Measurements from ENCODE around the gene UBE4A.

Gene UBE4A

GRCh38 chr11:118359295-118359958 lies at the start of gene UBE4A:
Gene UBE4A (plus strand): TSS chr11:118359600. CDS start chr11:118365081, 5,481 bp downstream.
- Histone ChIP-seq H3K36me3 (peaks cover 2 to 19% (median 13%) of the 10 kb centered on the region in 11 experiments; a peak in 19 of 22 replicates), H3K27me3 (no peaks in the 10 kb centered on the region), H3K4me1 (peaks cover 12 to 28% (median 16%) of the 10 kb centered on the region in 10 experiments), H3K9ac (peak within 1 kb of the TSS; percentile 75 to 91 (median 84)), H3K4me2 (peak within 1 kb of the TSS; percentile 78 to 98 (median 91)), H3K27ac (peak within 1 kb of the TSS; percentile 39 to 83 (median 75)), H3K4me3 (peak within 1 kb of the TSS; percentile 76 to 94 (median 88)), H3K9me3 (replicated peaks in 1 of 11) (no peaks in the 10 kb centered on the region), H4K20me1 (peaks cover 0 to 37% (median 18%) of the 10 kb centered on the region in 11 experiments; a peak in 11 of 22 replicates)
- peak in 3 of 11 experiments; percentile 29 to 68 (median 53); a peak in 3 of 22 replicates for TF ChIP-seq Cebpa-rat (IDR thresholded peaks at IDR 0.05)

- no peak for TF ChIP-seq Cebpa-rat (IDR thresholded peaks at IDR 0.05)
- Histone ChIP-seq H3K4me3 (no peak overlapping the region), H3K4me2 (no peak overlapping the region), H3K27me3 (no peaks in the 10 kb centered on the region), H3K9ac (no peak overlapping the region), H3K4me1 (peaks cover 31 to 55% (median 41%) of the 10 kb centered on the region in 10 experiments), H3K27ac (no peak overlapping the region), H3K36me3 (no peaks in the 10 kb centered on the region), H3K9me3 (replicated peaks in 1 of 11) (0 out of 22 replicates have a peak, but pooled peaks cover 0 to 3% (median 0%) of the 10 kb centered on the region in 11 experiments), H4K20me1 (no peaks in the 10 kb centered on the region)
Measured at GRCh38 chr11:118310271-118310670, 49.1 kb upstream of the UBE4A start.

GRCh38 chr11:118310781-118311485 lies 48.5 kb upstream of the UBE4A start:
- Histone ChIP-seq H3K27me3 (no peaks in the 10 kb centered on the region), H3K9me3 (replicated peaks in 1 of 11) (0 out of 22 replicates have a peak, but pooled peaks cover 0 to 3% (median 0%) of the 10 kb centered on the region in 11 experiments), H3K4me1 (peaks cover 37 to 58% (median 45%) of the 10 kb centered on the region in 10 experiments), H3K27ac (no peak overlapping the region), H3K36me3 (no peaks in the 10 kb centered on the region), H3K4me3 (no peak overlapping the region), H3K4me2 (no peak overlapping the region), H3K9ac (no peak overlapping the region), H4K20me1 (no peaks in the 10 kb centered on the region)
- TF ChIP-seq Cebpa-rat (IDR thresholded peaks at IDR 0.05) = no peak

GRCh38 chr11:118311518-118311917 lies 47.9 kb upstream of the UBE4A start:
- no peaks in the 10 kb centered on the region for H4K20me1 ChIP-seq
- H3K27ac ChIP-seq = no peak overlapping the region
- no peak overlapping the region for H3K9ac ChIP-seq
- no peak for TF ChIP-seq Cebpa-rat (IDR thresholded peaks at IDR 0.05)
- H3K4me2 ChIP-seq = peak overlapping the region in 1 of 11 experiments; percentile 95; a peak in 1 of 22 replicates
- peaks cover 43 to 58% (median 49%) of the 10 kb centered on the region in 10 experiments for H3K4me1 ChIP-seq
- no peak overlapping the region for H3K4me3 ChIP-seq
- no peaks in the 10 kb centered on the region for H3K27me3 ChIP-seq
- H3K9me3 ChIP-seq (replicated peaks in 1 of 11) = 0 out of 22 replicates have a peak, but pooled peaks cover 0 to 3% (median 0%) of the 10 kb centered on the region in 11 experiments
- no peaks in the 10 kb centered on the region for H3K36me3 ChIP-seq

GRCh38 chr11:118312328-118312727 lies 47.1 kb upstream of the UBE4A start:
- Histone ChIP-seq H3K9me3 (replicated peaks in 1 of 11) (0 out of 22 replicates have a peak, but pooled peaks cover 0 to 3% (median 0%) of the 10 kb centered on the region in 11 experiments), H3K27me3 (no peaks in the 10 kb centered on the region), H3K4me3 (no peak overlapping the region), H3K27ac (no peak overlapping the region), H3K4me1 (peaks cover 47 to 58% (median 54%) of the 10 kb centered on the region in 10 experiments), H3K4me2 (peak overlapping the region in 9 of 11 experiments; percentile 68 to 95 (median 86); a peak in 12 of 22 replicates), H4K20me1 (no peaks in the 10 kb centered on the region), H3K36me3 (no peaks in the 10 kb centered on the region), H3K9ac (no peak overlapping the region)
- no peak for TF ChIP-seq Cebpa-rat (IDR thresholded peaks at IDR 0.05)

- 0 out of 22 replicates have a peak, but pooled peaks cover 0 to 3% (median 0%) of the 10 kb centered on the region in 11 experiments for H3K9me3 ChIP-seq (replicated peaks in 1 of 11)
- peak overlapping the region in 4 of 11 experiments; percentile 8 to 48 (median 16); a peak in 3 of 22 replicates for H3K9ac ChIP-seq
- H3K27me3 ChIP-seq = no peaks in the 10 kb centered on the region
- peaks cover 51 to 63% (median 61%) of the 10 kb centered on the region in 10 experiments for H3K4me1 ChIP-seq
- no peak overlapping the region for H3K4me3 ChIP-seq
- H3K36me3 ChIP-seq = no peaks in the 10 kb centered on the region
- H4K20me1 ChIP-seq = no peaks in the 10 kb centered on the region
- no peak for TF ChIP-seq Cebpa-rat (IDR thresholded peaks at IDR 0.05)
- peak overlapping the region in 7 of 11 experiments; percentile 42 to 88 (median 71); a peak in 10 of 22 replicates for H3K27ac ChIP-seq
- peak overlapping the region in 9 of 11 experiments; percentile 68 to 95 (median 86); a peak in 18 of 22 replicates for H3K4me2 ChIP-seq
Measured at GRCh38 chr11:118313242-118313641, 46.2 kb upstream of the UBE4A start.

- no peak for TF ChIP-seq Cebpa-rat (IDR thresholded peaks at IDR 0.05)
- Histone ChIP-seq H3K4me3 (peak overlapping the region in 2 of 10 experiments; percentile 22 to 54; a peak in 1 of 20 replicates), H4K20me1 (no peaks in the 10 kb centered on the region), H3K27ac (peak overlapping the region in 10 of 11 experiments; percentile 2 to 89 (median 85); a peak in 18 of 22 replicates), H3K9me3 (replicated peaks in 1 of 11) (0 out of 22 replicates have a peak, but pooled peaks cover 0 to 3% (median 0%) of the 10 kb centered on the region in 11 experiments), H3K27me3 (no peaks in the 10 kb centered on the region), H3K9ac (peak overlapping the region in 8 of 11 experiments; percentile 65 to 79 (median 73); a peak in 13 of 22 replicates), H3K4me1 (peaks cover 69 to 81% (median 78%) of the 10 kb centered on the region in 10 experiments), H3K36me3 (no peaks in the 10 kb centered on the region), H3K4me2 (peak overlapping the region; percentile 80 to 95 (median 86))
Measured at GRCh38 chr11:118314988-118315411, 44.4 kb upstream of the UBE4A start.

- Histone ChIP-seq H3K36me3 (no peaks in the 10 kb centered on the region), H3K4me2 (peak overlapping the region; percentile 80 to 95 (median 86)), H3K4me1 (peaks cover 82 to 100% (median 91%) of the 10 kb centered on the region in 10 experiments), H3K27me3 (no peaks in the 10 kb centered on the region), H3K27ac (peak overlapping the region in 6 of 11 experiments; percentile 57 to 88 (median 80); a peak in 10 of 22 replicates), H4K20me1 (no peaks in the 10 kb centered on the region), H3K4me3 (no peak overlapping the region), H3K9ac (no peak overlapping the region; a peak in 1 of 22 replicates), H3K9me3 (replicated peaks in 1 of 11) (peaks cover 0 to 5% (median 0%) of the 10 kb centered on the region in 11 experiments; a peak in 2 of 22 replicates)
- TF ChIP-seq Cebpa-rat (IDR thresholded peaks at IDR 0.05) = no peak
Measured at GRCh38 chr11:118318124-118318523, 41.3 kb upstream of the UBE4A start.
